Measurements from ENCODE around the gene LLCFC1.

Gene LLCFC1

DNA sequence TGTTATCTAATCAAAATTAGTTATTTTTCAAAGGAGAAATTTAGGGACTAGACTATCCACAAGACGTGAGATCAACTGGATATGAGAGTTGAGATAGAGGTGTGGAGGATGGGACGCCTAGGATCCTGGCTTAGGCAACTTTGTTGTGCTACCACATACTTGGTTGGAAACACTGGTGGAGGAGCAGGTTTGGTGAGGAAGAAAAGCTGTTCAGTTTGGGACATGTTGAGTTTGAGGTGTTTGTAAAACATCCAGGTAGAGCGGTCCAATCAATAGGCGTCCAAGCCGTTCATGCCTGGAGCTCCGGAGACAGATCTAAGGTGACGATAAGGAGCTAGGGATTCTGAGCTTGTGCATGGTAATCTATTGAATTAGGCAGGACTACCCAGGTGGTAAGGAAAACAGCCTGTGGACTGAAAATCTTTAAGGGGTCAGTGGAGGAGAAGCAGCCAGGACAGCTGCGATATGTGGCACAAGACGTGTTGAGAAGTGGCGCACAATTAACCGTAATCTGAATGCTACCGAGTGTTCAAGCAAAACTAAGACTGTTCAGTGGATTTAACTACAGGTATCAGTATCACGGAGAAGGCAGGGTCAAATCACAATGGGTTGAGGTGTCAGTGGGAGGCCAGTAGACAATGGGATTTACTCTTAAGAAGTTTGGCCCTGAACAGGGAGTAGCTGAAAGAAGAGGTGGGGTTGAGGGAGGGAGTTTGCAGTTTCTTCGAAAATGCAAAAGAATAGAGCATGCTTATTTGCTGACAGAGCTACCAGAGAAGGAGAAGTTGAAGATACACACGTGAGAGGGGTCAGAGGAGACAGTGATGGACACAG, 37.6 kb upstream of the LLCFC1 start:
- Histone ChIP-seq H3K4me3 (ENCODE audit: low read length) (no peak overlapping the region), H3K4me1 (ENCODE audit: low read length) (no peaks in the 10 kb centered on the region), H2AFZ (ENCODE audit: low read depth, low read length) (no peak overlapping the region), H3K79me2 (ENCODE audit: low read length) (no peaks in the 10 kb centered on the region), H3K27ac (ENCODE audit: low read length) (no peak overlapping the region), H3K36me3 (replicated peaks; ENCODE audit: low read depth, low read length) (no peaks in the 10 kb centered on the region), H3K4me2 (ENCODE audit: low read length) (no peak overlapping the region), H3K9me3 (ENCODE audit: insufficient read depth, low read length) (peaks cover 10% of the 10 kb centered on the region), H4K20me1 (ENCODE audit: insufficient read depth, low read length) (no peaks in the 10 kb centered on the region), H3K27me3 (ENCODE audit: low read depth, low read length) (peaks cover 22% of the 10 kb centered on the region), H3K9ac (ENCODE audit: low read length) (no peak overlapping the region)
- TF ChIP-seq EZH2phosphoT487 (IDR thresholded peaks at IDR 0.05; ENCODE audit: low read depth) = no peak
- TF ChIP-seq, protein P1, sequence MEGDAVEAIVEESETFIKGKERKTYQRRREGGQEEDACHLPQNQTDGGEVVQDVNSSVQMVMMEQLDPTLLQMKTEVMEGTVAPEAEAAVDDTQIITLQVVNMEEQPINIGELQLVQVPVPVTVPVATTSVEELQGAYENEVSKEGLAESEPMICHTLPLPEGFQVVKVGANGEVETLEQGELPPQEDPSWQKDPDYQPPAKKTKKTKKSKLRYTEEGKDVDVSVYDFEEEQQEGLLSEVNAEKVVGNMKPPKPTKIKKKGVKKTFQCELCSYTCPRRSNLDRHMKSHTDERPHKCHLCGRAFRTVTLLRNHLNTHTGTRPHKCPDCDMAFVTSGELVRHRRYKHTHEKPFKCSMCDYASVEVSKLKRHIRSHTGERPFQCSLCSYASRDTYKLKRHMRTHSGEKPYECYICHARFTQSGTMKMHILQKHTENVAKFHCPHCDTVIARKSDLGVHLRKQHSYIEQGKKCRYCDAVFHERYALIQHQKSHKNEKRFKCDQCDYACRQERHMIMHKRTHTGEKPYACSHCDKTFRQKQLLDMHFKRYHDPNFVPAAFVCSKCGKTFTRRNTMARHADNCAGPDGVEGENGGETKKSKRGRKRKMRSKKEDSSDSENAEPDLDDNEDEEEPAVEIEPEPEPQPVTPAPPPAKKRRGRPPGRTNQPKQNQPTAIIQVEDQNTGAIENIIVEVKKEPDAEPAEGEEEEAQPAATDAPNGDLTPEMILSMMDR (IDR thresholded peaks at IDR 0.05; ENCODE audit: low read depth, low read length) = no peak

DNA sequence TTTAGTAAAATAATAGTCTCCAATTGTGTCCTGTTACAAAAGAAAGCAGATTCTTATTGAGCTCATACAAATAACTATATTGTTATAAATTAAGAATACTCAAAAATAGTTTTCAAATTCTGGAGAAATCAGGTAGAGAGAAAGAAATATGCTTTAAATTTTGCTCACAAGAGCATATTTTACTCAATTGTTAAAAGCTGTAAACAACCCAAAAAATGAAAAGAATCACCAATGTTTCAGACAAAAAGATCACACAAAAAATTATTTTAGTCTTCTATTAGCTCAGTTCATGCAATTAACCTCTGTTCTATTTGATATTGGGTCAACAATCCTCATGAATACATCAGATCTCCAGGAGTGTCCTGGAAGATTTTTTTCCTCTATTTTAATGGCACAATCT, 35.2 kb upstream of the LLCFC1 start:
- no peak overlapping the region for H3K4me3 ChIP-seq (ENCODE audit: low read length)
- no peak overlapping the region for H3K27ac ChIP-seq (ENCODE audit: low read length)
- no peak overlapping the region for H3K4me2 ChIP-seq (ENCODE audit: low read length)
- H3K36me3 ChIP-seq (replicated peaks; ENCODE audit: low read depth, low read length) = no peaks in the 10 kb centered on the region
- peaks cover 4% of the 10 kb centered on the region; the same call in 1 of the 2 replicates for H3K27me3 ChIP-seq (ENCODE audit: low read depth, low read length)
- no peaks in the 10 kb centered on the region for H3K79me2 ChIP-seq (ENCODE audit: low read length)
- H3K9me3 ChIP-seq (ENCODE audit: insufficient read depth, low read length) = peaks cover 10% of the 10 kb centered on the region
- no peaks in the 10 kb centered on the region for H3K4me1 ChIP-seq (ENCODE audit: low read length)
- H2AFZ ChIP-seq (ENCODE audit: low read depth, low read length) = no peak overlapping the region
- no peak overlapping the region for H3K9ac ChIP-seq (ENCODE audit: low read length)
- H4K20me1 ChIP-seq (ENCODE audit: insufficient read depth, low read length) = no peaks in the 10 kb centered on the region
- TF ChIP-seq, protein P1 (IDR thresholded peaks at IDR 0.05; ENCODE audit: low read depth, low read length) = no peak
- TF ChIP-seq EZH2phosphoT487 (IDR thresholded peaks at IDR 0.05; ENCODE audit: low read depth) = no peak

DNA sequence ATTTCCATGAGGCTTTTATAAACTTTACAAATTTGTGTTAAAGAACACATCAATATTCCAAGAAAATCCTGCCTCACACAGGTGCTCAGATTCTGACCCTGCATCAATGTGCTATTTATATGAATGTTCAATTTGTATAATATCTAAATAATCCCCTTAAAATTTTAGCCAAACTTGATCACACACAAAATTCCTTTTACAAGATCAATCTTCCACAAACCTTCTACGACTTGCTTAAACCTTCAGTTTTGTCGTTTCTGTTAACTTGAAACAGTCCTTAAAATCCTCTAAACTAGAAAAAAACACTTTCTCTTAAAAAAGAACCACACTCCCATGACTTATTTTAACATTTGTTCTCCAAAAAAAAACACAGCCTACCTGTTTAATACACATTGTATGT, 33.5 kb upstream of the LLCFC1 start:
- no peak overlapping the region for H3K4me2 ChIP-seq (ENCODE audit: low read length)
- no peak overlapping the region for H3K4me3 ChIP-seq (ENCODE audit: low read length)
- H3K79me2 ChIP-seq (ENCODE audit: low read length) = no peaks in the 10 kb centered on the region
- H4K20me1 ChIP-seq (ENCODE audit: insufficient read depth, low read length) = no peaks in the 10 kb centered on the region
- TF ChIP-seq, protein P1 (IDR thresholded peaks at IDR 0.05; ENCODE audit: low read depth, low read length) = no peak
- no peak for TF ChIP-seq EZH2phosphoT487 (IDR thresholded peaks at IDR 0.05; ENCODE audit: low read depth)
- H3K36me3 ChIP-seq (replicated peaks; ENCODE audit: low read depth, low read length) = no peaks in the 10 kb centered on the region
- no peaks in the 10 kb centered on the region for H3K4me1 ChIP-seq (ENCODE audit: low read length)
- H3K27ac ChIP-seq (ENCODE audit: low read length) = no peak overlapping the region
- peaks cover 10% of the 10 kb centered on the region for H3K9me3 ChIP-seq (ENCODE audit: insufficient read depth, low read length)
- H3K27me3 ChIP-seq (ENCODE audit: low read depth, low read length) = peaks cover 6% of the 10 kb centered on the region
- H3K9ac ChIP-seq (ENCODE audit: low read length) = no peak overlapping the region
- no peak overlapping the region for H2AFZ ChIP-seq (ENCODE audit: low read depth, low read length)

DNA sequence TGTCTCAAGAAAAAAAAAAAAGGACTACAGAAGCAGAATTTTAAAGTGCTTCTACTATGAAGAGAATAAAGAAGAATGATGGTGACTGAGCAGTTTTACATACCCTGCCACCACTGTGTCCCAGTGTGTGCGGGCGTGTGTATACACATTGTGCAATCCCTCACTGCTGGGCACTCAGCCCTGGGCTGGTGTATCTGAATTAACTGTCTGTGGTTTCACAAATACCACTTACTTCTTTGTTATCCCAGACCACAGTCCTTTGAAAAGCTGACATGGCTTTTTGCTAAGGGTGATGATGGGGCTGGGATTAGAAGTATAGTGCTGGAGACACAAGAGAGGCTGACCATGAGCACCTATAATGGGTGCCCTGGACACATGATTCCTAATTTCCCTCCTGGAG, 32.6 kb upstream of the LLCFC1 start:
- no peak overlapping the region for H3K4me2 ChIP-seq (ENCODE audit: low read length)
- no peaks in the 10 kb centered on the region for H4K20me1 ChIP-seq (ENCODE audit: insufficient read depth, low read length)
- peaks cover 15% of the 10 kb centered on the region for H3K27me3 ChIP-seq (ENCODE audit: low read depth, low read length)
- H2AFZ ChIP-seq (ENCODE audit: low read depth, low read length) = no peak overlapping the region
- no peaks in the 10 kb centered on the region for H3K4me1 ChIP-seq (ENCODE audit: low read length)
- TF ChIP-seq, protein P1 (IDR thresholded peaks at IDR 0.05; ENCODE audit: low read depth, low read length) = no peak
- TF ChIP-seq EZH2phosphoT487 (IDR thresholded peaks at IDR 0.05; ENCODE audit: low read depth) = no peak
- H3K36me3 ChIP-seq (replicated peaks; ENCODE audit: low read depth, low read length) = no peaks in the 10 kb centered on the region
- H3K9me3 ChIP-seq (ENCODE audit: insufficient read depth, low read length) = peaks cover 10% of the 10 kb centered on the region
- H3K4me3 ChIP-seq (ENCODE audit: low read length) = no peak overlapping the region
- H3K27ac ChIP-seq (ENCODE audit: low read length) = no peak overlapping the region
- H3K9ac ChIP-seq (ENCODE audit: low read length) = no peak overlapping the region
- H3K79me2 ChIP-seq (ENCODE audit: low read length) = no peaks in the 10 kb centered on the region
